Activated CD4-positive, alpha-beta memory T cell treated with anti-CD3 and anti-CD28 coated beads for 36 hours (primary cell): ENCODE measurements around the gene SMARCA2. TPM values are rescaled to one million over a fixed set of nuclear protein-coding genes. Genes with fewer than 3 reads are reported as not detected.

Experiments used
- CTCF ChIA-PET: fragments of 350-600 bp; sonication (Branson Sonifier 250); formaldehyde crosslinking; loops from one replicate; lab custom pipeline; 2021; ENCODE audit warnings: antibody characterized with exemption, inconsistent platforms; lab: Charles Lee
- POLR2A ChIA-PET: fragments of 350-600 bp; sonication (Branson Sonifier 250); formaldehyde crosslinking; loops from one replicate; lab custom pipeline; 2021; ENCODE audit warnings: antibody characterized with exemption; lab: Charles Lee
- DNase-seq: peaks from one replicate; pipeline ENCODE4 v3.0.0-alpha.2; 2020
- H3K27ac Mint-ChIP-seq: one replicate; pipeline ENCODE4 v1.8.0; 2021; ENCODE audit warnings: mixed read lengths
- H3K27me3 Mint-ChIP-seq: one replicate; pipeline ENCODE4 v1.8.0; 2021; ENCODE audit warnings: mixed read lengths
- H3K36me3 Mint-ChIP-seq: one replicate; pipeline ENCODE4 v1.8.0; 2021; ENCODE audit warnings: mixed read lengths
- H3K4me1 Mint-ChIP-seq: one replicate; pipeline ENCODE4 v1.8.0; 2021; ENCODE audit warnings: low read depth, mixed read lengths
- H3K4me3 Mint-ChIP-seq: one replicate; pipeline ENCODE4 v1.8.0; 2021; ENCODE audit warnings: mild to moderate bottlenecking, mixed read lengths
- H3K9me3 Mint-ChIP-seq: one replicate; pipeline ENCODE4 v1.8.0; 2021; ENCODE audit warnings: mixed read lengths
- intact Hi-C: fragments of 100-400 bp; cut with micrococcal nuclease; formaldehyde crosslinking; loops from one replicate; pipeline ENCODE4 v1.15.1; 2023
- total RNA-seq, 2 experiments: library from RNA; stranded (reverse); gene quantifications; one replicate each; pipeline ENCODE4 v1.2.3, GENCODE V29; 2021

The SMARCA2 gene
- total RNA-seq, 2 experiments from 2014 or later = 95.1 to 100 TPM

- no peak overlapping the region for H3K27ac Mint-ChIP-seq
- H3K4me3 Mint-ChIP-seq = no peak overlapping the region
- no peaks in the 10 kb centered on the region for H3K27me3 Mint-ChIP-seq
- ChIA-PET CTCF (no interaction called here), POLR2A (no interaction called here)
- peaks cover 52% of the 10 kb centered on the region for H3K4me1 Mint-ChIP-seq
- no peaks in the 10 kb centered on the region for H3K9me3 Mint-ChIP-seq
- intact Hi-C loops = no loop called here
- peaks cover 30% of the 10 kb centered on the region for H3K36me3 Mint-ChIP-seq
- no peak for DNase-seq
These were observed 32.1 kb downstream of the SMARCA2 start for GRCh38 chr9:2047144-2047671.

GRCh38 chr9:2047916-2048315 is 32.8 kb downstream of the SMARCA2 start:
- Mint-ChIP-seq H3K36me3 (peaks cover 27% of the 10 kb centered on the region), H3K27ac (no peak overlapping the region), H3K9me3 (no peaks in the 10 kb centered on the region), H3K27me3 (no peaks in the 10 kb centered on the region), H3K4me1 (peaks cover 52% of the 10 kb centered on the region), H3K4me3 (no peak overlapping the region)
- no peak for DNase-seq
- POLR2A ChIA-PET = no interaction called here
- intact Hi-C loops = no loop called here
- CTCF ChIA-PET = interaction anchor here (0.6 to 0.8 kb wide), 2 partner anchors 14 to 16 kb away, joined by 3 read pairs; no protein-coding TSS in a partner anchor

- ChIA-PET POLR2A (interaction anchor here (0.6 kb wide), 1 partner anchor 11 kb away, joined by 3 read pairs; no protein-coding TSS in a partner anchor), CTCF (no interaction called here)
- Mint-ChIP-seq H3K4me1 (peaks cover 51% of the 10 kb centered on the region), H3K4me3 (no peak overlapping the region), H3K27ac (no peak overlapping the region), H3K9me3 (no peaks in the 10 kb centered on the region), H3K36me3 (peaks cover 21% of the 10 kb centered on the region), H3K27me3 (no peaks in the 10 kb centered on the region)
- no peak for DNase-seq
- intact Hi-C loops = no loop called here
These were observed 35.1 kb downstream of the SMARCA2 start for GRCh38 chr9:2050236-2050635.

GRCh38 chr9:2053883-2054845 is 39.0 kb downstream of the SMARCA2 start:
- Mint-ChIP-seq H3K27ac (peak overlapping the region; percentile 83), H3K9me3 (no peaks in the 10 kb centered on the region), H3K4me3 (peak overlapping the region; percentile 34), H3K4me1 (peaks cover 46% of the 10 kb centered on the region), H3K36me3 (peaks cover 34% of the 10 kb centered on the region), H3K27me3 (no peaks in the 10 kb centered on the region)
- DNase-seq = peak; percentile 88
- intact Hi-C loops = loop anchor here (1.0 to 2.0 kb wide), 2 partner anchors 19 to 39 kb away; partner anchors contain the start of gene SMARCA2
- POLR2A ChIA-PET = interaction anchor here (0.9 to 4.0 kb wide), 13 partner anchors 14 to 182 kb away, joined by 3 to 52 read pairs (median 6); partner anchors contain the start of gene SMARCA2
- CTCF ChIA-PET = interaction anchor here (0.8 to 1.9 kb wide), 13 partner anchors 10 to 178 kb away, joined by 3 to 12 read pairs (median 4); partner anchors contain the start of gene SMARCA2

- H3K9me3 Mint-ChIP-seq = no peaks in the 10 kb centered on the region
- intact Hi-C loops = loop anchor here (1.0 to 5.0 kb wide), 8 partner anchors 11 to 582 kb away; no protein-coding TSS in a partner anchor
- H3K4me1 Mint-ChIP-seq = peaks cover 53% of the 10 kb centered on the region
- H3K27me3 Mint-ChIP-seq = no peaks in the 10 kb centered on the region
- CTCF ChIA-PET = interaction anchor here (0.8 to 1.8 kb wide), 10 partner anchors 13 to 179 kb away, joined by 3 to 12 read pairs (median 4); partner anchors contain the start of gene SMARCA2
- peak overlapping the region; percentile 55 for H3K27ac Mint-ChIP-seq
- DNase-seq = peak; percentile 45
- H3K4me3 Mint-ChIP-seq = no peak overlapping the region
- H3K36me3 Mint-ChIP-seq = peaks cover 41% of the 10 kb centered on the region
- POLR2A ChIA-PET = interaction anchor here (0.9 to 4.0 kb wide), 12 partner anchors 15 to 184 kb away, joined by 3 to 52 read pairs (median 7); partner anchors contain the start of gene SMARCA2
These were observed 40.1 kb downstream of the SMARCA2 start for GRCh38 chr9:2055203-2055658.

GRCh38 chr9:2059274-2059929 is 44.3 kb downstream of the SMARCA2 start:
- intact Hi-C loops = loop anchor here (5.0 kb wide), 2 partner anchors 252 to 578 kb away; no protein-coding TSS in a partner anchor
- Mint-ChIP-seq H3K27me3 (no peaks in the 10 kb centered on the region), H3K4me3 (no peak overlapping the region), H3K4me1 (peaks cover 25% of the 10 kb centered on the region), H3K36me3 (peaks cover 53% of the 10 kb centered on the region), H3K27ac (no peak overlapping the region), H3K9me3 (no peaks in the 10 kb centered on the region)
- POLR2A ChIA-PET = no interaction called here
- DNase-seq = no peak
- CTCF ChIA-PET = no interaction called here

GRCh38 chr9:2060424-2060823 is 45.3 kb downstream of the SMARCA2 start:
- ChIA-PET CTCF (no interaction called here), POLR2A (no interaction called here)
- no peaks in the 10 kb centered on the region for H3K9me3 Mint-ChIP-seq
- no peak for DNase-seq
- H3K27me3 Mint-ChIP-seq = no peaks in the 10 kb centered on the region
- H3K4me1 Mint-ChIP-seq = peaks cover 21% of the 10 kb centered on the region
- peaks cover 48% of the 10 kb centered on the region for H3K36me3 Mint-ChIP-seq
- no peak overlapping the region for H3K4me3 Mint-ChIP-seq
- no peak overlapping the region for H3K27ac Mint-ChIP-seq
- intact Hi-C loops = no loop called here

- Mint-ChIP-seq H3K4me3 (no peak overlapping the region), H3K27me3 (no peaks in the 10 kb centered on the region), H3K4me1 (peaks cover 20% of the 10 kb centered on the region), H3K27ac (no peak overlapping the region), H3K9me3 (no peaks in the 10 kb centered on the region), H3K36me3 (peaks cover 28% of the 10 kb centered on the region)
- intact Hi-C loops = loop anchor here (1.0 to 5.0 kb wide), 3 partner anchors 10 to 123 kb away; no protein-coding TSS in a partner anchor
- ChIA-PET CTCF (interaction anchor here (1.4 to 3.0 kb wide), 2 partner anchors 9 to 125 kb away, joined by 3 to 14 read pairs; no protein-coding TSS in a partner anchor), POLR2A (no interaction called here)
- DNase-seq = no peak
These were observed 50.6 kb downstream of the SMARCA2 start for GRCh38 chr9:2065704-2066103.

GRCh38 chr9:2066312-2067273 is 51.4 kb downstream of the SMARCA2 start:
- Mint-ChIP-seq H3K4me3 (no peak overlapping the region), H3K36me3 (peaks cover 22% of the 10 kb centered on the region), H3K27me3 (no peaks in the 10 kb centered on the region), H3K4me1 (peaks cover 24% of the 10 kb centered on the region), H3K9me3 (no peaks in the 10 kb centered on the region), H3K27ac (peak overlapping the region; percentile 51)
- no peak for DNase-seq
- ChIA-PET CTCF (interaction anchor here (0.6 to 3.0 kb wide), 4 partner anchors 10 to 126 kb away, joined by 3 to 16 read pairs (median 8); no protein-coding TSS in a partner anchor), POLR2A (no interaction called here)
- intact Hi-C loops = loop anchor here (1.0 to 5.0 kb wide), 3 partner anchors 11 to 124 kb away; no protein-coding TSS in a partner anchor

- peak; percentile 48 for DNase-seq
- Mint-ChIP-seq H3K27ac (peak overlapping the region; percentile 16), H3K36me3 (peaks cover 56% of the 10 kb centered on the region)
These were observed 57.7 kb downstream of the SMARCA2 start for GRCh38 chr9:2072752-2073405.

More at GRCh38 chr9:2072752-2073405, 57.7 kb downstream of the SMARCA2 start:
- ChIA-PET CTCF (interaction anchor here (1.0 to 1.8 kb wide), 2 partner anchors 8 to 14 kb away, joined by 3 to 9 read pairs; no protein-coding TSS in a partner anchor), POLR2A (interaction anchor here (1.0 to 2.0 kb wide), 2 partner anchors 11 to 18 kb away, joined by 3 to 11 read pairs; no protein-coding TSS in a partner anchor)
- no peak overlapping the region for H3K4me3 Mint-ChIP-seq
- H3K9me3 Mint-ChIP-seq = no peaks in the 10 kb centered on the region
- peaks cover 24% of the 10 kb centered on the region for H3K4me1 Mint-ChIP-seq
- intact Hi-C loops = loop anchor here (2.0 kb wide), 1 partner anchor 18 kb away; no protein-coding TSS in a partner anchor
- no peaks in the 10 kb centered on the region for H3K27me3 Mint-ChIP-seq
